Erythroblast (primary cell): Measurements from ENCODE around the gene CHST3.

Source experiments
- GATA1 ChIP-seq: IDR thresholded peaks from 2 replicates; pipeline ENCODE4 v1.6.1; 2011; ENCODE audit warnings: low read depth, mild to moderate bottlenecking, control low read depth, low read length, moderate library complexity
- POLR2A ChIP-seq: IDR thresholded peaks from 2 replicates; pipeline ENCODE4 v1.6.1; 2011; ENCODE audit warnings: mild to moderate bottlenecking, low read length

GRCh38 chr10:71964743-71965515, 734 bp downstream of the CHST3 start:
- no peak for TF ChIP-seq POLR2A
- TF ChIP-seq GATA1 = no peak
